GM21447 (cell line): ENCODE measurements around the gene KANSL1.
"Not testable (repeated sequence)": the region's sequence is repeated elsewhere in the genome, so short reads cannot be mapped to it uniquely, and the experiment has no call there.

ENCODE experiments used
- ATAC-seq: cut with Tn5 transposase; IDR thresholded peaks from one replicate; pipeline ENCODE4 v1.9.1; 2021; ENCODE audit not compliant: unreplicated experiment

KANSL1 gene

GRCh38 chr17:46193151-46193625 is at the start of gene KANSL1:
KANSL1 (minus strand) TSS chr17:46193429; CDS start chr17:46172143, 21,286 bp downstream.
- ATAC-seq, result peak; percentile 46

- not testable (repeated sequence) for ATAC-seq
These were observed 38.1 kb upstream of the KANSL1 start for GRCh38 chr17:46231359-46231758.

GRCh38 chr17:46225274-46225794 is 32.1 kb upstream of the KANSL1 start:
- ATAC-seq, result peak; percentile 99

- peak; percentile 27 for ATAC-seq
These were observed 31.6 kb upstream of the KANSL1 start for GRCh38 chr17:46224864-46225263.

- ATAC-seq, result not testable (repeated sequence)
These were observed 29.8 kb upstream of the KANSL1 start for GRCh38 chr17:46223041-46223440.

GRCh38 chr17:46216682-46217081 is 23.5 kb upstream of the KANSL1 start:
- no peak for ATAC-seq

- ATAC-seq, result no peak
These were observed 19.6 kb upstream of the KANSL1 start for GRCh38 chr17:46212634-46213435.

GRCh38 chr17:46208997-46209396 is 15.8 kb upstream of the KANSL1 start:
- ATAC-seq, result no peak

GRCh38 chr17:46205975-46206374 is 12.7 kb upstream of the KANSL1 start:
- no peak for ATAC-seq

GRCh38 chr17:46202424-46202823 is 9.2 kb upstream of the KANSL1 start:
- ATAC-seq, result no peak

GRCh38 chr17:46201491-46201890 is 8.3 kb upstream of the KANSL1 start:
- no peak for ATAC-seq

GRCh38 chr17:46200197-46200596 is 7.0 kb upstream of the KANSL1 start:
- no peak for ATAC-seq

GRCh38 chr17:46199379-46199778 is 6.2 kb upstream of the KANSL1 start:
- no peak for ATAC-seq

- no peak for ATAC-seq
These were observed 5.0 kb upstream of the KANSL1 start for GRCh38 chr17:46198233-46198632.

- ATAC-seq, result no peak
These were observed 4.3 kb upstream of the KANSL1 start for GRCh38 chr17:46197530-46197929.

GRCh38 chr17:46195939-46196716 is 2.9 kb upstream of the KANSL1 start:
- no peak for ATAC-seq

GRCh38 chr17:46195217-46195855 is 2.1 kb upstream of the KANSL1 start:
- ATAC-seq, result no peak

GRCh38 chr17:46194393-46195216 is 1.4 kb upstream of the KANSL1 start:
- no peak for ATAC-seq

GRCh38 chr17:46193626-46194392 is 580 bp upstream of the KANSL1 start:
- ATAC-seq, result peak; percentile 59
